GM23248 (cell line): Measurements from ENCODE around the gene KCNMA1. TPM values are rescaled to one million over a fixed set of nuclear protein-coding genes. Genes with fewer than 3 reads are reported as not detected.
A peak's percentile ranks its signal among the peaks of the same experiment; 100 is the strongest.

Source experiments
- DNase-seq: peaks from one replicate; pipeline ENCODE4 v3.0.0-alpha.2; 2015
- H2AFZ ChIP-seq: fragments of 200-600 bp; sonication (generic); 2 replicates; pipeline ENCODE4 v1.6.1; 2016; ENCODE audit warnings: antibody characterized with exemption
- H3F3A ChIP-seq: fragments of 200-600 bp; sonication (generic); 2 replicates; pipeline ENCODE4 v1.6.1; 2016; ENCODE audit warnings: mild to moderate bottlenecking, antibody characterized with exemption, mixed run types; ENCODE audit not compliant: insufficient read depth
- H3K27ac ChIP-seq: fragments of 200-600 bp; sonication (generic); 2 replicates; pipeline ENCODE4 v1.5.1; 2016; ENCODE audit warnings: mild to moderate bottlenecking
- H3K27me3 ChIP-seq: fragments of 200-600 bp; sonication (generic); replicated peaks from 2 replicates; pipeline ENCODE4 v1.6.1; 2016; ENCODE audit warnings: mild to moderate bottlenecking; ENCODE audit not compliant: insufficient read depth
- H3K36me3 ChIP-seq: fragments of 200-600 bp; sonication (generic); 2 replicates; pipeline ENCODE4 v1.6.1; 2016; ENCODE audit warnings: low read depth, mild to moderate bottlenecking
- H3K4me1 ChIP-seq: fragments of 200-600 bp; sonication (generic); 2 replicates; pipeline ENCODE4 v1.6.1; 2016; ENCODE audit warnings: mild to moderate bottlenecking; ENCODE audit not compliant: insufficient read depth
- H3K4me2 ChIP-seq: fragments of 200-600 bp; sonication (generic); one replicate; pipeline ENCODE4 v1.6.1; 2016; ENCODE audit warnings: mild to moderate bottlenecking; ENCODE audit not compliant: unreplicated experiment
- H3K4me3 ChIP-seq: fragments of 200-600 bp; sonication (generic); 2 replicates; pipeline ENCODE4 v1.5.1; 2016; ENCODE audit warnings: mild to moderate bottlenecking
- H3K79me2 ChIP-seq: fragments of 200-600 bp; sonication (generic); 2 replicates; pipeline ENCODE4 v1.6.1; 2016; ENCODE audit warnings: mild to moderate bottlenecking; ENCODE audit not compliant: insufficient read depth
- H3K9ac ChIP-seq: fragments of 200-600 bp; sonication (generic); 2 replicates; pipeline ENCODE4 v1.6.1; 2016; ENCODE audit warnings: mild to moderate bottlenecking
- H3K9me2 ChIP-seq: fragments of 200-600 bp; sonication (generic); 2 replicates; pipeline ENCODE4 v1.6.1; 2016; ENCODE audit warnings: mixed run types, mild to moderate bottlenecking, moderate library complexity; ENCODE audit not compliant: insufficient read depth
- H3K9me3 ChIP-seq: fragments of 200-600 bp; sonication (generic); one replicate; pipeline ENCODE4 v1.6.1; 2017; ENCODE audit warnings: low read depth
- H4K20me1 ChIP-seq: fragments of 200-600 bp; sonication (generic); 2 replicates; pipeline ENCODE4 v1.6.0; 2016; ENCODE audit not compliant: insufficient read depth
- EZH2 ChIP-seq: fragments of 200-600 bp; sonication (generic); IDR thresholded peaks from 2 replicates; pipeline ENCODE4 v1.6.1; 2018; ENCODE audit warnings: antibody characterized with exemption, mild to moderate bottlenecking; ENCODE audit not compliant: insufficient read depth, poor library complexity, severe bottlenecking
- EZH2phosphoT487 ChIP-seq: fragments of 200-600 bp; sonication (generic); IDR thresholded peaks from 2 replicates; pipeline ENCODE4 v1.6.1; 2018; ENCODE audit warnings: antibody characterized with exemption, moderate library complexity, mild to moderate bottlenecking, low read depth; ENCODE audit not compliant: insufficient read depth
- WGBS, 2 experiments: methylation state at CpG; one replicate each; pipeline ENCODE4 v1.1.6; 2015 to 2017; ENCODE audit warnings: low lambda C conversion rate in 2 of 2, low coverage in 1 of 2; ENCODE audit errors: missing lambda C conversion rate in 2 of 2; 5-methylcytosine and 5-hydroxymethylcytosine counted together
- in situ Hi-C: fragments of 300-500 bp; cut with MboI; formaldehyde crosslinking; loops from 2 replicates; pipeline ENCODE4 v1.15.0; 2020
- polyA plus RNA-seq: library from polyadenylated mRNA; unstranded; fragments of >200 nt; fragmentation: Nextera tagmentation; extraction: Ambion mirVana; gene quantifications from 2 replicates; pipeline ENCODE4 v1.2.1, GENCODE V29; 2016
- total RNA-seq: library from RNA; depleted of rRNA; stranded (reverse); fragments of >200 nt; shearing (Covaris generic); gene quantifications from 2 replicates; pipeline ENCODE4 v1.2.3, GENCODE V29; 2014

Gene KCNMA1
- total and polyA plus RNA-seq, 2 experiments from 2014 or later = 14.2 to 25.1 TPM

GRCh38 chr10:77135555-77135954 is 502.1 kb downstream of the KCNMA1 start:
- Histone ChIP-seq H3K9ac (no peak overlapping the region), H3K79me2 (no peaks in the 10 kb centered on the region), H3K4me1 (no peaks in the 10 kb centered on the region), H3K36me3 (no peaks in the 10 kb centered on the region), H3F3A (no peaks in the 10 kb centered on the region), H3K4me3 (no peak overlapping the region), H3K9me3 (no peaks in the 10 kb centered on the region), H3K9me2 (no peaks in the 10 kb centered on the region), H4K20me1 (no peaks in the 10 kb centered on the region), H2AFZ (no peak overlapping the region), H3K27me3 (no peaks in the 10 kb centered on the region), H3K4me2 (no peak overlapping the region), H3K27ac (no peak overlapping the region)
- no peak for TF ChIP-seq EZH2phosphoT487
- no peak for TF ChIP-seq EZH2
- in situ Hi-C loops = no loop called here
- WGBS, 2 experiments = 84 to 91% methylated on average over 3 of the region's 3 CpGs
- DNase-seq = no peak

GRCh38 chr10:77131214-77131613 is 506.4 kb downstream of the KCNMA1 start:
- Histone ChIP-seq H2AFZ (no peak overlapping the region), H3K27me3 (no peaks in the 10 kb centered on the region), H3K79me2 (no peaks in the 10 kb centered on the region), H3K4me1 (no peaks in the 10 kb centered on the region), H3K4me3 (no peak overlapping the region), H3F3A (no peaks in the 10 kb centered on the region), H3K9ac (no peak overlapping the region), H3K9me3 (no peaks in the 10 kb centered on the region), H3K27ac (no peak overlapping the region), H3K9me2 (no peaks in the 10 kb centered on the region), H3K36me3 (no peaks in the 10 kb centered on the region), H4K20me1 (no peaks in the 10 kb centered on the region), H3K4me2 (no peak overlapping the region)
- WGBS, 2 experiments = 92 to 96% methylated on average over 3 of the region's 3 CpGs
- peak; percentile 14 for DNase-seq
- TF ChIP-seq EZH2 (no peak), EZH2phosphoT487 (no peak)
- in situ Hi-C loops = no loop called here

- H3K4me1 ChIP-seq = no peaks in the 10 kb centered on the region
- no peak overlapping the region for H3K4me2 ChIP-seq
- H4K20me1 ChIP-seq = no peaks in the 10 kb centered on the region
- H3K9ac ChIP-seq = no peak overlapping the region
- H3K79me2 ChIP-seq = no peaks in the 10 kb centered on the region
- H3K9me2 ChIP-seq = no peaks in the 10 kb centered on the region
- no peak overlapping the region for H3K27ac ChIP-seq
- no peaks in the 10 kb centered on the region for H3K36me3 ChIP-seq
- H3K4me3 ChIP-seq = no peak overlapping the region
- no peak overlapping the region for H2AFZ ChIP-seq
- in situ Hi-C loops = no loop called here
- H3K9me3 ChIP-seq = no peaks in the 10 kb centered on the region
- no peak for DNase-seq
- WGBS, 2 experiments = 98 to 100% methylated on average over 1 of the region's 1 CpG
- TF ChIP-seq EZH2phosphoT487 (no peak), EZH2 (no peak)
- no peaks in the 10 kb centered on the region for H3F3A ChIP-seq
- H3K27me3 ChIP-seq = no peaks in the 10 kb centered on the region
Observed at GRCh38 chr10:77127243-77127642, 510.4 kb downstream of the KCNMA1 start.

- Histone ChIP-seq H3K4me3 (no peak overlapping the region), H3K36me3 (no peaks in the 10 kb centered on the region), H3F3A (no peaks in the 10 kb centered on the region), H3K27ac (no peak overlapping the region), H3K4me1 (no peaks in the 10 kb centered on the region), H3K9me2 (no peaks in the 10 kb centered on the region), H3K79me2 (no peaks in the 10 kb centered on the region), H3K4me2 (no peak overlapping the region), H3K9ac (no peak overlapping the region), H3K27me3 (no peaks in the 10 kb centered on the region), H2AFZ (no peak overlapping the region), H4K20me1 (no peaks in the 10 kb centered on the region), H3K9me3 (no peaks in the 10 kb centered on the region)
- TF ChIP-seq EZH2phosphoT487 = no peak
- no peak for TF ChIP-seq EZH2
- 93 to 94% methylated on average over 4 of the region's 4 CpGs for WGBS, 2 experiments
- in situ Hi-C loops = no loop called here
- no peak for DNase-seq
Observed at GRCh38 chr10:77125231-77125630, 512.4 kb downstream of the KCNMA1 start.

- H3K9ac ChIP-seq = no peak overlapping the region
- no peaks in the 10 kb centered on the region for H3K9me2 ChIP-seq
- H3K4me3 ChIP-seq = no peak overlapping the region
- H3K4me2 ChIP-seq = no peak overlapping the region
- no peak overlapping the region for H2AFZ ChIP-seq
- TF ChIP-seq EZH2 (no peak), EZH2phosphoT487 (no peak)
- no peak overlapping the region for H3K27ac ChIP-seq
- H3K36me3 ChIP-seq = no peaks in the 10 kb centered on the region
- H3K9me3 ChIP-seq = no peaks in the 10 kb centered on the region
- in situ Hi-C loops = loop anchor here (25.0 kb wide), 2 partner anchors 561 to 1736 kb away; no protein-coding TSS in a partner anchor
- no peaks in the 10 kb centered on the region for H3K79me2 ChIP-seq
- WGBS, 2 experiments = 98 to 99% methylated on average over 5 of the region's 5 CpGs
- H3K4me1 ChIP-seq = no peaks in the 10 kb centered on the region
- no peaks in the 10 kb centered on the region for H4K20me1 ChIP-seq
- H3F3A ChIP-seq = no peaks in the 10 kb centered on the region
- no peaks in the 10 kb centered on the region for H3K27me3 ChIP-seq
- DNase-seq = no peak
Observed at GRCh38 chr10:77123330-77123729, 514.3 kb downstream of the KCNMA1 start.
